Stomach (tissue), 9 donors: ENCODE measurements around the gene FAM131B. TPM values are rescaled to one million over a fixed set of nuclear protein-coding genes. Genes with fewer than 3 reads are reported as not detected.

Experiments used
- DNase-seq, 2 donors: peaks; one replicate each; pipeline versions ENCODE4 v3.0.0 to v3.0.0-alpha.2; 2013 to 2019
- H3K27ac ChIP-seq, 5 donors: fragments of 200-600 bp in 4 of 5; sonication (generic) in 4 of 5; one replicate each; pipeline ENCODE4 v1.5.1; 2013 to 2019; ENCODE audit warnings: mild to moderate bottlenecking in 1 of 5, moderate library complexity in 1 of 5
- H3K27me3 ChIP-seq, 3 donors: fragments of 200-600 bp; sonication (generic); one replicate each; pipeline ENCODE4 v1.5.1; 2017 to 2019; ENCODE audit warnings: mixed run types in 1 of 3
- H3K36me3 ChIP-seq, 4 donors: fragments of 200-600 bp; sonication (generic); 1 replicate in 3 of 4; 2 replicates in 1 of 4; pipeline ENCODE4 v1.5.1; 2016 to 2019
- H3K4me1 ChIP-seq, 4 donors: fragments of 200-600 bp; sonication (generic); one replicate each; pipeline ENCODE4 v1.5.1; 2016 to 2019
- H3K4me3 ChIP-seq, 4 donors: fragments of 200-600 bp; sonication (generic) in 3 of 4; one replicate each; pipeline ENCODE4 v1.5.1; 2016 to 2019; ENCODE audit warnings: mild to moderate bottlenecking in 1 of 4
- H3K9me3 ChIP-seq, 4 donors: fragments of 200-600 bp; sonication (generic); one replicate each; pipeline ENCODE4 v1.5.1; 2016 to 2019
- CTCF ChIP-seq, 7 experiments: fragments of 450-650 bp in 4 of 7; fragments of 200-600 bp in 3 of 7; sonication (generic) in 3 of 7; IDR thresholded peaks; one replicate each; pipeline ENCODE4 v1.5.1; 2016 to 2019; ENCODE audit warnings: antibody characterized with exemption in 7 of 7, control low read depth in 2 of 7, mild to moderate bottlenecking in 1 of 7
- EP300 ChIP-seq: sonication (generic); formaldehyde crosslinking; IDR thresholded peaks from one replicate; pipeline ENCODE4 v1.6.1; 2017; ENCODE audit warnings: antibody characterized with exemption
- POLR2A ChIP-seq, 4 donors: fragments of 450-650 bp; IDR thresholded peaks; one replicate each; pipeline ENCODE4 v1.6.1; 2016; ENCODE audit warnings: antibody characterized with exemption in 4 of 4, control low read depth in 2 of 4, mild to moderate bottlenecking in 1 of 4, moderate library complexity in 1 of 4
- POLR2AphosphoS5 ChIP-seq, 3 donors: sonication (generic); formaldehyde crosslinking; IDR thresholded peaks; one replicate each; pipeline ENCODE4 v1.6.1; 2016; ENCODE audit warnings: antibody characterized with exemption in 3 of 3
- WGBS, 5 donors: extraction: QIAGEN DNeasy Blood & Tissue Kit in 3 of 5; methylation state at CpG; one replicate each; pipeline versions ENCODE4 v1.1.5 to v1.1.7; 2013 to 2018; 5-methylcytosine and 5-hydroxymethylcytosine counted together
- intact Hi-C: fragments of 100-400 bp; cut with DNase I; formaldehyde crosslinking; loops from one replicate; pipeline ENCODE4 v1.15.1; 2023; ENCODE audit warnings: low total_unique reads
- polyA plus RNA-seq, 3 donors: library from polyadenylated mRNA; stranded (reverse); fragments of 200-250 nt; gene quantifications; one replicate each; pipeline ENCODE4 v1.2.3, GENCODE V29; 2013
- total RNA-seq, 5 donors: library from RNA; depleted of rRNA; stranded (reverse); fragments of >200 nt; gene quantifications; one replicate each; pipeline versions ENCODE4 v1.1.0 to v1.2.3, GENCODE V29; 2014 to 2016
- donor health status: healthy with polysubstance abuse.
- donor health status: Bipolar disorder and iron deficiency.
- donor health status: healthy.

The FAM131B gene
- total and polyA plus RNA-seq, 8 donors, result 0.29 to 14.0 (median 0.46) TPM; not detected in 1

GRCh38 chr7:143325240-143325639, 37.3 kb downstream of the FAM131B start:
- no peak for TF ChIP-seq POLR2AphosphoS5 (IDR thresholded peaks at IDR 0.05)
- TF ChIP-seq POLR2A (IDR thresholded peaks at IDR 0.05), result no peak
- TF ChIP-seq CTCF (IDR thresholded peaks at IDR 0.05), result no peak
- TF ChIP-seq EP300, result no peak
- H3K4me3 ChIP-seq, result no peak overlapping the region
- intact Hi-C loops, result no loop called here
- H3K9me3 ChIP-seq, result no peaks in the 10 kb centered on the region
- no peak overlapping the region for H3K27ac ChIP-seq
- H3K36me3 ChIP-seq, result no peaks in the 10 kb centered on the region
- WGBS, 5 donors, result 54 to 67% (median 64%) methylated on average over 2 of the region's 2 CpGs
- H3K27me3 ChIP-seq, result no peaks in the 10 kb centered on the region
- DNase-seq, result no peak
- H3K4me1 ChIP-seq, result peaks cover 0 to 20% (median 13%) of the 10 kb centered on the region in 4 donors

- no peak for TF ChIP-seq EP300
- TF ChIP-seq CTCF (IDR thresholded peaks at IDR 0.05), result no peak
- no peak for TF ChIP-seq POLR2A (IDR thresholded peaks at IDR 0.05)
- TF ChIP-seq POLR2AphosphoS5 (IDR thresholded peaks at IDR 0.05), result no peak
- WGBS, 5 donors, result 34 to 56% (median 54%) methylated on average over 12 of the region's 12 CpGs
- Histone ChIP-seq H3K27me3 (no peaks in the 10 kb centered on the region), H3K4me3 (no peak overlapping the region), H3K9me3 (no peaks in the 10 kb centered on the region), H3K4me1 (peaks cover 0 to 20% (median 13%) of the 10 kb centered on the region in 4 donors), H3K27ac (no peak overlapping the region), H3K36me3 (no peaks in the 10 kb centered on the region)
- intact Hi-C loops, result no loop called here
- DNase-seq, result peak in 1 of 2 donors; percentile 21
Observed at GRCh38 chr7:143323653-143324052, 38.9 kb downstream of the FAM131B start.

- Histone ChIP-seq H3K27me3 (no peaks in the 10 kb centered on the region), H3K27ac (no peak overlapping the region), H3K36me3 (no peaks in the 10 kb centered on the region), H3K4me3 (no peak overlapping the region), H3K9me3 (no peaks in the 10 kb centered on the region), H3K4me1 (peaks cover 0 to 20% (median 13%) of the 10 kb centered on the region in 4 donors)
- TF ChIP-seq POLR2AphosphoS5 (IDR thresholded peaks at IDR 0.05) (no peak), POLR2A (IDR thresholded peaks at IDR 0.05) (no peak), CTCF (IDR thresholded peaks at IDR 0.05) (no peak), EP300 (no peak)
- 72 to 77% (median 74%) methylated on average over 23 of the region's 23 CpGs for WGBS, 5 donors
- intact Hi-C loops, result no loop called here
- DNase-seq, result peak in 1 of 2 donors; percentile 60
Observed at GRCh38 chr7:143322760-143323633, 39.5 kb downstream of the FAM131B start.

- peak in 1 of 2 donors; percentile 45 for DNase-seq
- 73 to 85% (median 81%) methylated on average over 4 of the region's 4 CpGs for WGBS, 5 donors
- Histone ChIP-seq H3K27ac (no peak overlapping the region), H3K4me1 (peaks cover 0 to 20% (median 13%) of the 10 kb centered on the region in 4 donors), H3K27me3 (no peaks in the 10 kb centered on the region), H3K36me3 (no peaks in the 10 kb centered on the region), H3K4me3 (no peak overlapping the region), H3K9me3 (no peaks in the 10 kb centered on the region)
- TF ChIP-seq CTCF (IDR thresholded peaks at IDR 0.05), result peak in 1 of 7 experiments; percentile 15
- TF ChIP-seq POLR2A (IDR thresholded peaks at IDR 0.05), result no peak
- intact Hi-C loops, result no loop called here
Observed at GRCh38 chr7:143321734-143322133, 40.8 kb downstream of the FAM131B start.
